ENCODE measurements around the gene RRP15.

Gene RRP15, protein sequence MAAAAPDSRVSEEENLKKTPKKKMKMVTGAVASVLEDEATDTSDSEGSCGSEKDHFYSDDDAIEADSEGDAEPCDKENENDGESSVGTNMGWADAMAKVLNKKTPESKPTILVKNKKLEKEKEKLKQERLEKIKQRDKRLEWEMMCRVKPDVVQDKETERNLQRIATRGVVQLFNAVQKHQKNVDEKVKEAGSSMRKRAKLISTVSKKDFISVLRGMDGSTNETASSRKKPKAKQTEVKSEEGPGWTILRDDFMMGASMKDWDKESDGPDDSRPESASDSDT

DNA sequence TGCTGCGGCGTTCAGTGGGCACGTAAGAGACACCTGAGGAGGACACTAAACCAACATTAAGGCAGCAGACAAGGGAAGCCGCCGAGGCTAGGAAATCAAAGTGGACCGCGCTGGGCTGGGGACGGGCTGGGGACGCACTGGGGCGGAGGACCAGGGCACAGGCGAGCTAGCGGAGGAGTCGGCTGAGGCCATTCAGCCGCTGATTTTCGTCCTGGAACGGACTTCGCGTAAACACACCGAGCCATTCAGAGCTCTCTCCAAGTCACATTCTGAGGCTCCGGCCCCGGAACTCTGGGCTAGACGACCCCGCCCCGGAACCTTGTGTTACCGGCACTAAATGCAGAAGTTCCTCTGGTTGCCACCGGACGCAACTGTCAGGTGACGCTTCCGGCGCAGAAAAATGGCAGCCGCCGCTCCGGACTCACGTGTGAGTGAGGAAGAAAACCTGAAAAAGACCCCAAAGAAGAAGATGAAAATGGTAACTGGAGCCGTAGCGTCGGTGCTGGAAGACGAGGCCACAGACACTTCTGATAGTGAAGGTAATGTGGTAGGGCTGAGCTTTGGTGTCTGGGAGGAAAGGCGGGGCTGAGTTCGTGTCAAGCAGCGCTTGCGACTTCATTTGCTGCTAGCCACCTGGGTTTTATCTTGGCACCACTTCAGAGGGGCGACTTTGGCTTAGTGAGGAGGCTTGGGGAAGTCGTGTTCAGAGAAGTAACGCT, at the start of gene RRP15:
Gene RRP15, plus strand, starts transcription at position 377 of the 719 bp plus-strand sequence. Its CDS starts 24 bp downstream, at position 401.
- DNase-seq (ENCODE audit: insufficient read length, low spot score) (peak; percentile 63), FAIRE-seq (no peak)
- TF ChIP-seq, protein P1, sequence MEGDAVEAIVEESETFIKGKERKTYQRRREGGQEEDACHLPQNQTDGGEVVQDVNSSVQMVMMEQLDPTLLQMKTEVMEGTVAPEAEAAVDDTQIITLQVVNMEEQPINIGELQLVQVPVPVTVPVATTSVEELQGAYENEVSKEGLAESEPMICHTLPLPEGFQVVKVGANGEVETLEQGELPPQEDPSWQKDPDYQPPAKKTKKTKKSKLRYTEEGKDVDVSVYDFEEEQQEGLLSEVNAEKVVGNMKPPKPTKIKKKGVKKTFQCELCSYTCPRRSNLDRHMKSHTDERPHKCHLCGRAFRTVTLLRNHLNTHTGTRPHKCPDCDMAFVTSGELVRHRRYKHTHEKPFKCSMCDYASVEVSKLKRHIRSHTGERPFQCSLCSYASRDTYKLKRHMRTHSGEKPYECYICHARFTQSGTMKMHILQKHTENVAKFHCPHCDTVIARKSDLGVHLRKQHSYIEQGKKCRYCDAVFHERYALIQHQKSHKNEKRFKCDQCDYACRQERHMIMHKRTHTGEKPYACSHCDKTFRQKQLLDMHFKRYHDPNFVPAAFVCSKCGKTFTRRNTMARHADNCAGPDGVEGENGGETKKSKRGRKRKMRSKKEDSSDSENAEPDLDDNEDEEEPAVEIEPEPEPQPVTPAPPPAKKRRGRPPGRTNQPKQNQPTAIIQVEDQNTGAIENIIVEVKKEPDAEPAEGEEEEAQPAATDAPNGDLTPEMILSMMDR (IDR thresholded peaks at IDR 0.05; ENCODE audit: insufficient read depth, missing control alignments), result no peak

DNA sequence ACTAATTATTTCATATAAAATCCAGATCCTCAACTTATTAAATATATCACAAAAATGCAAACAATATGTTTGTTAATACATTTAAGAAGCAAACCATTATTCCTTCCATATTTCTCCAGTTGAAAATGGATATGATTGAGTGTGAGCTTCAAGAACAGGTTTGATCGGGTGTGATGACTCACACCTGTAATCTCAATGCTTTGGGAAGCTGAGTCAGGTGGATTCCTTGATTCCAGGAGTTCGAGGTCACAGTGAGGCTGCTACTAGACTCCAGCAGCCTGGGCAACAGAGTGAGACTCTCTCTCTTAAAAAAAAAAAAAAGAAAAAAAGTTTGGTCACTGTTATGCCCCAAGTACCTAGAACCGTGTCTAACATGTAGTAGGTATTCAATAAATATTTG, 42.9 kb upstream of the RRP15 start:
- DNase-seq (ENCODE audit: insufficient read length, low spot score), result no peak
- FAIRE-seq, result no peak

DNA sequence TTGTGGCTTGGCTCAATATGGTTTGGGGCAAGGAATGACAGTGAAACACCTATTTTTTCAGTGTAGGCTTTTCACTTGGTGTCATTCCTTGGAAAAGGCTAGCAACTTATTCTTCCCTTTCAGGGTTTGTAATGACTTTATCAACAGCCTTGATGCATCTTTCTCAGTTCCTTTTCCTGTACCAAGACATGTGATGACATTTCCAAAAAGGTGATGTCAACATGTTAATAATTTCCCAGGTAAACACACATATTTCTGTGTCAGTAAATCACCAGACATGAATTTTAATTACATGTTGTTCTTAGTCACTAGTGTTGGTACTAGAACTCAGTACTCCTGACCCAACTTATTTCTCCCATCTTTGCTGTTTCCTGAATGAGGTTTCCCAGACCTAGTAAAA, 37.8 kb upstream of the RRP15 start:
- TF ChIP-seq, protein P1 (IDR thresholded peaks at IDR 0.05; ENCODE audit: insufficient read depth, missing control alignments), result no peak
- DNase-seq (ENCODE audit: insufficient read length, low spot score) (no peak), FAIRE-seq (peak; percentile 80)

More for the DNA sequence above, 42.9 kb upstream of the RRP15 start:
- TF ChIP-seq, protein P1 (IDR thresholded peaks at IDR 0.05; ENCODE audit: insufficient read depth, missing control alignments), result no peak

DNA sequence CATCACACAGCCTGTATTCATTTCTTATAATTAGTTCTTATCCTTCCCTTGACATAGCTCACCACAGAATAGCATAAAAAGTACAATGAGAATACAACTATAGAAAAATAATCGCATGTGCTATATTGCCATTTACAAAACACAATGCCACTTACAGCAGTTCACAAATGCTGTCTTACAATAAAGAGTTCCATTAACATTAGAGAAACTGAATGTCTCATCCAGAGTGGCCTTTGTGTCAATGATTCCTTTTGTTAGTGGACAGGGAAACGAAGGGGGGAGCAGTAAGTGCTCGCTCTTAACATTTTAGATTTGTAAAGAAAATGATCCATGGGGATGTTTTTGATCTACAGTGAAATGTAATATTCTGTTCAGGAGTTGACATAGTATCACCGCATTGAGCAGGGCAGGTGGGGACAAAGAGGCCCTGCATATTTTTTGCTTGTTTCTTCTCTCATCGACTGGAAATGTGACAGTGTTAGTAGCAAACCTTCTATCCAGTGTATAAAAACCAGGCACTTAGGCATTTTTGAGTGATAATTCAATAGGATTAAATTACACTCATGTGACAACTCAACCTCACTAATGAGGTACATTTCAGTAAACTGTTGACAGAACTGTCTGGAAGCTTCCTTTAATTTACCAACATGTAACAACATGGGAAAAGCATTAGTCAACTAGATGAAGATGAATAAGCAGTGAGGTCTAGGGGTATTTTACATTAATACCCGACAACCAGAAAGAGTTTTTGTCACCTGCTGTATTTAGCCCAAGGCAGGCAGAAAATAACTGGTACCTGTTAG, 35.6 kb upstream of the RRP15 start:
- DNase-seq (ENCODE audit: insufficient read length, low spot score), result no peak
- TF ChIP-seq, protein P1 (IDR thresholded peaks at IDR 0.05; ENCODE audit: insufficient read depth, missing control alignments), result no peak
- peak; percentile 16 for FAIRE-seq

DNA sequence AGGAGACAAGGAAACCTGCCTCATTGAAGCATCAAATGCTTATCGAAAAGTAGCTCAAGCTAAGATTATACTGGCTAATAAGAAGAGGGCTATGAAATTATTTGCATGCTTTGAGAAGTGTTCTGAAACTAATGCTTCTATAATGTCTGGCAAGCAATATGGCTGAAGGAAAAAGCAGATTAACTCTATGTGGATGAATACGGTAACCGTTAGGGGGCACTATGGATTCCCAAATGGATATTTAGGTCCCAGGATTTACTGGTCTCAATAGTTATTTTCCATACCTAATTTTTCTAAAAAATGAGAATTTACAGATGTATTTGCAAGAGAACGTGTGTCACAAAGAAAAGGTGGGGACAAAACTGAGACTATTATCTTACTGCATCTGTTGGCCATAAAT, 34.6 kb upstream of the RRP15 start:
- TF ChIP-seq, protein P1 (IDR thresholded peaks at IDR 0.05; ENCODE audit: insufficient read depth, missing control alignments), result peak; percentile 10
- DNase-seq (ENCODE audit: insufficient read length, low spot score) (no peak), FAIRE-seq (no peak)

DNA sequence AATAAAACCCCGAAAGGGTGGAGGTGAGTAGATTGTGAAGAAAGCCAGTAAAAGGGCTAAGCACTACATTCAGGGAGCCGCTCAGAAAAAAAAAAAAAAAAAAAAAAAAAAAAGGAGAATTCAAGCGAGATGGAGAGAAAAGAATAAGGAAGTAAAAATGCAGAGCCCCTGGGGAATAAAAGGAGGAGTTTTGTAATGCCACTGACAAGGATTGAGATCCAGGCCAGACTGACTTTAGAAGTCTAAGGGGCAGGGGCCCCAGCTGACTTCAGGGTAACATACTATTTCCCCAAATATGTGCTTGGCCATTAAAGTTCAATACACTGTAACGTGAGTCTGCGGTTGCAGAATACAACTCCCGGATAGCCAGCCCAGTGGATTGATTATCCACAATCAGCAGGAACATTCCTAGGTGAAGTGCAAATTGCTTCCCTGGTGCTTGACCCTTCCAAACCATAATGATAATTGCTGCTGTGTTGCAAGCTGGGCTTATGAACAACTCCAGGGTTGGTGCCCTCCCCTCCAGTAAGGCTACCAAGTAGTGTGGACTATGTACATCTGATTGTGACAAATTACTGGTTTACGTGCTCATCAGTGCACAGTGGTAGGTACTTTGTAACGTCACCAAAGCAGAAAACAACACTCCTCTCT, 30.7 kb upstream of the RRP15 start:
- DNase-seq (ENCODE audit: insufficient read length, low spot score) (no peak), FAIRE-seq (no peak)
- TF ChIP-seq, protein P1 (IDR thresholded peaks at IDR 0.05; ENCODE audit: insufficient read depth, missing control alignments), result no peak
